ENCODE results near the gene MYPOP.
A peak's percentile ranks its signal among the peaks of the same experiment; 100 is the strongest.

The MYPOP gene, protein sequence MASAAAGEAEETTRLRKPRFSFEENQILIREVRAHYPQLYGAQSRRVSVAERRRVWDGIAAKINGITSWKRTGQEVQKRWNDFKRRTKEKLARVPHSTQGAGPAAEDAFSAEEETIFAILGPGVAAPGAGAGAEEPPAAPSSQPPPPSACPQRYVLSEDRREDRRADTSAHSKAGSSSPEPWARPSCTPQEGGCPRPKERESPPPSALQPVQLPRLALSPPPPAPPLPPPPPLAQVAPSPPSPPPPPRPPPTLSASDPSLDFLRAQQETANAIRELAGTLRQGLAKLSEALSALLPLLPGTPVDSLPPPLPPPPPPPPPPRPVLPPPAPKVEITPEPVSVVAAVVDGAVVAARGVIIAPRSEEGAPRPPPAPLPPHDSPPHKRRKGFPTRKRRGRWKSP

GRCh38 chr19:45901912-45902650 lies at the start of gene MYPOP:
TSS of gene MYPOP (minus strand) at chr19:45902613. CDS start at chr19:45901773, 840 bp downstream.
- DNase-seq = no peak

- DNase-seq = no peak
These were observed 45.5 kb upstream of the MYPOP start for GRCh38 chr19:45947926-45948325.

GRCh38 chr19:45940515-45940805 lies 38.0 kb upstream of the MYPOP start:
- no peak for DNase-seq

GRCh38 chr19:45939792-45940514 lies 37.5 kb upstream of the MYPOP start:
- no peak for DNase-seq

DNA sequence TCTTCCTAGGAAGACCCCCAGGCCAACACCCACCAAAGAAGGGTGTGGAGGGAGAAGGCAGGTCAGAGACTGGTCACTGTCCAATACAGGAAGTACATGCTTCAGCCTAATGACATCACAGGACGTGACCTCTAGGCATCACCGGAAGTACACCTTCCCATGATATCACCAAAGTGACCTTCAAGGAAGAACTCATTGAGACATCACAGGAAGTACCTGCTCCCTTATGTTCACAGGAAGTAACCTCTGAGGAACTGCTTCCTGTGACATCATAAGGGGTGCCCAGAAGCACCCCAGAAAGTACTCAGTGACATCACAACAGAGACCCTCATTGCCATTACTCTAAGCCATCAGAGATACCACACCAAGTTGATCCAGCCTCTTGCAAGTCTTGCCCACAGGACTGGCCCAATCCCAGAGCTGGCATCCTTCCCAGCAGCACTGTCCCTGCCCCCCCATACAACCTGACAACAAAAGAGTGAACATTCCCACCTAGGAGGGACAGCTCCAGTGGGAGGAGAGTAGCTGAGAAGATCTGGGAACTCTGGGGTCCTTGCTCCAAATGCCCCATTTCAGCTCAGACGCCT lies 36.4 kb upstream of the MYPOP start:
- no peak for DNase-seq

GRCh38 chr19:45935267-45935666 lies 32.9 kb upstream of the MYPOP start:
- no peak for DNase-seq

DNA sequence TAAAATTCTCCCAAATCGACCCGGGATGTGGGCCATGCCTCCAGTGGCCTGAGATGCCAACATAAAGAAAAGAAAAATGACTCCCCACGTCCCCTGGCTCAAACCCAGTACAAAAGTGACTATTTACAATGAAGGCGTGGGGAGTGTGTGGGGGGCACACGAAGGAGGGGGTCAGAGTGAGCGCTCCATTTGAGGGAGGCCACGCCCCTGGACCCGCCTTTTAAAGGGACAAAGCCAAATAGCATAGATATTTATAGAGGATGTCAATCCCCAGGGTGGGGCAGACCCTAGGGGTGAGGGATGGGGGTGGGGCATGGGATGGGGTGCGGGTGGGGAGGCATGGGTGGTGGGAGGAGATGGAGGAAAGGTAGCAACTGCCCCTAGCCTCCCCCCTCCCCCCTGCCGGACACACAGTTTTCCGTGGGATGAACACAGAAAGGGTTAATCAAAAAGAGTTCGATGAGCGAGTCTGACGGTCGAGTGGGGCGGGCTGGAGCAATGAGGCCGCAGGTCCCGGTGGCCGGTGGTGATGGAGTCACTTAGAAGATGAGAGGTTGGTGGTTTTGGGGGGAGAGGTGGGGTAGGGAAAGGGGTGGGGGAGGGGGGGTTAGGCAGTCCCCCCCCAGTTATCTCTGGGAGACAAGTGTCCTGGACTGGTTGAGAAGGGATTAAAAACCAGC lies 32.3 kb upstream of the MYPOP start:
- no peak for DNase-seq

DNA sequence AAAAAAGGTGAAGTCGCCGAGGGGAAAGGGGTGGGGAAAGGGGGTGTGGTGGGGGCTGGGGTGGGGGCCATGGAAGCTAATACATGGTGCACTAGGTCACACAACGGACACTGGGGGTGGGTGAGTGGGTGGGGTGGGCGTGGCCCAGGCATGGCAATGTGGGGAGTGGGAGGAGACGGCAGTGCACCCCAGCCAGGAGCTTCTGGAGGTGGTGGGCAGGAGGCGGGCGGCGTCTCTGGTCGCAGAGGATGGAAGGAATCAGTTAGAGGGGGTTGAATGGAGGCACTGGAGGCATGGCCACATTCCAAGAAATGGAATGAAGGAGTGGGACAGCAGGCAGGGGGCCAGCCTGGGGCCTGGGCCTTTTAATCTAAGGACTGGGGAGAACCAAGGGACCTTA lies 31.3 kb upstream of the MYPOP start:
- DNase-seq = no peak

GRCh38 chr19:45931055-45931454 lies 28.6 kb upstream of the MYPOP start:
- DNase-seq = no peak

- no peak for DNase-seq
These were observed 26.8 kb upstream of the MYPOP start for GRCh38 chr19:45929247-45929646.

DNA sequence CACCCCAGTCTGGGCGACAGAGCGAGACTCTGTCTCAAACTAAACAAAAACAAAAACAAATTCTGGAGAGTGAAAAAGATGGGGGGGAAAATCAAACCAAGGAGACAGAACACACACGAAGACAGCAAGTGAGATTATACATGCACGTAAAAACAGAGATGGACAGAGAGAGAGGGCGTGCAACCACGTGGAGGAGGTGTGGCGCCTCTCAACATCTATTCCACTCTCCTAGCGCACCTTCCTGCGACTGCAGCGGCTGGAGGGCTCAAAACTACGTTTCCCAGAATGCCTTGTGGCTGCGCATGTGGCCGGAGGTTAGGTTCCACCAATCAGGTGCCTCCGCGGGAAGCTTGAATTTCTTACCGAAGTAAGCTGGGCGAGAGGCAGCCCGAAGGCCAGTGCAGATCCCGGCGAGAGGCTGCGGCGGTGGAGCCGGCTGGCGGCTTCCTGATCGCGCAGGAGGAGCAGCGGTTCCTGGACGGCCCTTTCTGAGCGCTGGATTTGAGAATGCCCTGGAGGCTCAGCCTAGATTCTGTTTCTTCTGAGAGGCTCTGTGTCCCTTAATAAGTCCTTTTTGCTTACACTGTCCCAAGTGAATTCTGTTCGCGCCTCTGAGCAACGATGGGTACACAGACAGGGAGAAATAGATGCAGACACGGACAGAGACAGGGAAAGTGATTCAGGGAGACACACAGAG lies 25.3 kb upstream of the MYPOP start:
- peak; percentile 93 for DNase-seq

DNA sequence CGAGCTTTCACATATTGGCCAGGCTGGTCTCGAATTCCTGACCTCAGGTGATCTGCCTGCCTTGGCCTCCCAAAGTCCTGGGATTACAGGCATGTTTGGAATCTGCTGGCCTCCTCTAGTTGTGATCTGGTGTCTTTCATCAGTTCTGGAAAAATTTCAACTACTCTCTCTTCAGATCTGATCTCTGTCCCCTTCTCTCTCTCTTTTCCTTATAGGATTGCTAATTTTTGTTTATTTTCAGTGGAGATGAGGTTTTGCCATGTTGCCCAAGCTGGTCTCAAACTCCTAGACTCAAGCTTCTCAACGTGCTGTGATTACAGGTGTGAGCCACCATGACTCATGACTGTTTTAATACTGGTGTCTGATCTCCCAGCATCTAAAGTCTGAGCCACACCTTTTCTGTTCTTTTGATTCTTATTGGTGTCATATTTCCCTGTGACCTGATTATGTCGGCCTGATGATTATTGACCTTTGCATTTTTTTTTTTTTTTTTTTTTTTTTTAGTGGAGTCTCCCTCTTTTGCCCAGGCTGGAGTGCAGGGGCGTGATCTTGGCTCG lies 22.6 kb upstream of the MYPOP start:
- DNase-seq = no peak

GRCh38 chr19:45922281-45922680 lies 19.9 kb upstream of the MYPOP start:
- DNase-seq = no peak

DNA sequence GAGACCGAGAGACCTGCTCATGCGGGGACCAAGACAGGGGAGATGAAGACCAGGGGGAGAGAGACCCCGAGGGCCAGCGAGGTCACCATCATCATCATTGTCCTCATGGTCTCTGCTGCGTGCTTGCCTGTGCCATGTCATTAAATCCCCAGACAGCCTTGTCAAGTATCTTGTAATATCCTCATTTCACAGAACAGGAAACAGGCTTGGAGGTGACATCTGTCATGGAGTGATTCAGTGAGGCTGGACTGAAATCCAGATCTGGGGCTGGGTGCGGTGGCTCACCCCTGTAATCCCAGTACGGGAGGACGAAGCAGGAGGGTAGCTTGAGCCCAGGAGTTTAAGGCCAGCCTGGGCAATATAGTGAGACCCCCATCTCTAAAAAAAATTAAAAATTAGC lies 18.0 kb upstream of the MYPOP start:
- DNase-seq = no peak

- DNase-seq = no peak
These were observed 17.3 kb upstream of the MYPOP start for GRCh38 chr19:45919678-45920077.

DNA sequence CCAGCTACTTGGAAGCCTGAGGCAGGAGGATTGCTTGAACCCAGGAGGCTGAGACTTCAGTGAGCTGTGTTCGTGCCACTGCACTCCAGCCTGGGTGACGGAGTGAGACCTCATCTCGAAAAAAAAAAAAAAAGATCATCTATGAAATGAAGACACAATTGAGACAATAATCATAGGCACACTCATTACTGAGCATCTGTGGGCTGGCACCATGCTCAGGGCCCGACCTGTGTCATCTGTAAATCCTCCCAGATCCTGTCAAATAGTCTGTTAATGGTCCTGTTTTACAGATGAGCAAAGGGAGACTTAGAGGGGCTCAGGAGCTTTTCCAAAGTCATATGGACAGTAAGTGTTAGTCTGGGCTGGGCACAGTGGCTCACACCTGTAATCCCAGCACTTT lies 16.3 kb upstream of the MYPOP start:
- no peak for DNase-seq

DNA sequence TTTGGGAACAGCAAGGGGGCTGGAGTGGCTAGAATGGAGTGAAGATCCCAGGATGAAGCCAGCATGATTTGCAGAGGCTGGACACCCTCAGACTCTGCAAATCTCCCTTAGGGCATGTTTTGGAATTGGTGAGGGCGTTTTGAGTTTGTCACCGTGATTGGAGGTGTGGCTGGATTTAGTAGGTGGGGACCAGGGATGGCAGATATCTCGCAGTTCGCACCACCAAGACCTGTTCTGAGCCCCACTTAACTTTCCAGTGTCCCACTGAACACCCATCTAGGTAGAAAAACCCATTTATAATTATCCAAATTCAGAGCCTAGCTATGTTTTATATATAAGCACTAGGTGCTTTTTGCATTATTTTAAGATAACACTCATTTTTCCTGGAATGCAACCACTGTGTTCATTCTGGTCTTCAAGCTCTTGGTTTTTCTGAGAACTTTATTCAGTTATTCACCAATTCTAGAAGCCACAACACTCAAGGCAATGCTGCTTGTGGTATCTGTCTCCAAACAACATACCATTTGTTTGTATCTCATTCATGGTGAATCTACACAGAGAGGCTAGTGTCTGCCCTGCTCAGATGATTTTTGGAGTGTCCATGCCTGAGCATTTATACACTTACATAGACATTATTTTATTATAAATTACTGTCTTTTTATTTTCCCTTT lies 15.1 kb upstream of the MYPOP start:
- DNase-seq = no peak

GRCh38 chr19:45913874-45914830 lies 11.7 kb upstream of the MYPOP start, which contains the start of gene NANOS2:
TSS of gene NANOS2 (minus strand) at chr19:45914778. CDS start at chr19:45914693, 85 bp downstream.
- no peak for DNase-seq

DNA sequence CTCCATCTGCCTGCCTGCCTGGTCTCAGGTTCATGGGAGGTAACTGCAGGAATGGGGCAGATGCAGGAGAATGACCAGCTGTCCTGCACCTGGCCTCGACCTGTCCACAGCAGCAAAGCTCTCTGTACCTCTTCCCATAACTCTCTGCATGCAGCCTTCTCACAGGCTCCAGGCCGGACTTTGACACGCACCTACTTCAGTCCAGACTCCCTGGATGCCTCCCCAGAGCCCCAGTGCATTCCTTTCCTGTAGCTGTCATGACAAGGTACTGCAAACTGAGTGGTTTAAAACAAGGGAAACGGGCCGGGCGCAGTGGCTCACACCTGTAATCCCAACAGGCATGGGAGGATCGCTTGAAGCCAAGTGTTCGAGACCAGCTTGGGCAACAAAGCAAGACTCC lies 8.9 kb upstream of the MYPOP start:
- no peak for DNase-seq

- DNase-seq = no peak
These were observed 6.5 kb upstream of the MYPOP start for GRCh38 chr19:45908956-45909355.
